Neural cell (in vitro differentiated cells): ENCODE data around the gene LRRC27. TPM values are rescaled to one million over a fixed set of nuclear protein-coding genes. Genes with fewer than 3 reads are reported as not detected.

Source experiments
- H2AFZ ChIP-seq: fragments of 200-600, 300-800 bp; sonication (generic), shearing (Covaris generic); 2 replicates; pipeline ENCODE4 v1.6.0; 2014; ENCODE audit warnings: low read depth, mild to moderate bottlenecking, antibody characterized with exemption, low read length, moderate library complexity
- H3F3A ChIP-seq: fragments of 200-600 bp; shearing (Covaris generic); 2 replicates; pipeline ENCODE4 v1.6.1; 2016; ENCODE audit warnings: mild to moderate bottlenecking, moderate library complexity, mixed read lengths, antibody characterized with exemption, low read length; ENCODE audit not compliant: insufficient read depth, poor library complexity, severe bottlenecking
- H3K27ac ChIP-seq: fragments of 200-600, 300-800 bp; sonication (generic), shearing (Covaris generic); 2 replicates; pipeline ENCODE4 v1.5.1; 2014; ENCODE audit warnings: mild to moderate bottlenecking, low read length, moderate library complexity
- H3K27me3 ChIP-seq: fragments of 300-800, 200-600 bp; sonication (generic), shearing (Covaris generic); 2 replicates; pipeline ENCODE4 v1.6.0; 2014; ENCODE audit warnings: mild to moderate bottlenecking, low read depth, low read length, moderate library complexity; ENCODE audit not compliant: insufficient read depth
- H3K36me3 ChIP-seq: fragments of 300-800, 200-600 bp; sonication (generic), shearing (Covaris generic); 2 replicates; pipeline ENCODE4 v1.5.1; 2014; ENCODE audit warnings: mild to moderate bottlenecking, antibody characterized with exemption, low read length, moderate library complexity; ENCODE audit not compliant: insufficient read depth
- H3K4me2 ChIP-seq: fragments of 300-800, 200-600 bp; sonication (generic), shearing (Covaris generic); 2 replicates; pipeline ENCODE4 v1.6.0; 2014; ENCODE audit warnings: mild to moderate bottlenecking, low read length
- H3K4me3 ChIP-seq: fragments of 300-800, 200-600 bp; sonication (generic), shearing (Covaris generic); 2 replicates; pipeline ENCODE4 v1.5.1; 2014; ENCODE audit warnings: mild to moderate bottlenecking, low read length, moderate library complexity
- H3K79me2 ChIP-seq: fragments of 200-600 bp; shearing (Covaris generic); replicated peaks from 2 replicates; pipeline ENCODE4 v1.6.0; 2014; ENCODE audit warnings: mild to moderate bottlenecking, low read length, moderate library complexity; ENCODE audit not compliant: insufficient read depth
- H3K9ac ChIP-seq: fragments of 300-800, 200-600 bp; sonication (generic), shearing (Covaris generic); 2 replicates; pipeline ENCODE4 v1.6.1; 2016; ENCODE audit warnings: mild to moderate bottlenecking, low read length, mixed read lengths
- H3K9me2 ChIP-seq: fragments of 200-600 bp; shearing (Covaris generic); 2 replicates; pipeline ENCODE4 v1.6.1; 2016; ENCODE audit warnings: mild to moderate bottlenecking, low read length, mixed read lengths; ENCODE audit not compliant: insufficient read depth
- H3K9me3 ChIP-seq: fragments of 200-600, 300-800 bp; sonication (generic), shearing (Covaris generic); 2 replicates; pipeline ENCODE4 v1.6.1; 2016; ENCODE audit warnings: mild to moderate bottlenecking, mixed run types, low read length, moderate library complexity, mixed read lengths
- H4K20me1 ChIP-seq: fragments of 200-600 bp; shearing (Covaris generic); 2 replicates; pipeline ENCODE4 v1.6.1; 2016; ENCODE audit warnings: mild to moderate bottlenecking, mixed run types; ENCODE audit not compliant: insufficient read depth
- EP300 ChIP-seq: fragments of 450-650 bp; conservative IDR thresholded peaks from 2 replicates; pipeline ENCODE4 v1.6.1; 2014; ENCODE audit warnings: antibody characterized with exemption, mild to moderate bottlenecking, moderate library complexity; ENCODE audit not compliant: poor library complexity, severe bottlenecking
- EZH2 ChIP-seq: fragments of 200-600, 300-800 bp; shearing (Covaris generic), sonication (generic); IDR thresholded peaks from 2 replicates; pipeline ENCODE4 v1.6.1; 2014; ENCODE audit warnings: antibody characterized with exemption, low read length, borderline replicate concordance, mild to moderate bottlenecking; ENCODE audit not compliant: insufficient read depth, poor library complexity, severe bottlenecking
- MXI1 ChIP-seq: fragments of 450-650 bp; conservative IDR thresholded peaks from 2 replicates; pipeline ENCODE4 v1.6.1; 2014; ENCODE audit warnings: antibody characterized with exemption, mild to moderate bottlenecking; ENCODE audit not compliant: poor library complexity, severe bottlenecking
- POLR2AphosphoS5 ChIP-seq: IDR thresholded peaks from 2 replicates; pipeline ENCODE4 v1.6.1; 2012
- RAD21 ChIP-seq: fragments of 450-650 bp; conservative IDR thresholded peaks from 2 replicates; pipeline ENCODE4 v1.6.1; 2014; ENCODE audit warnings: antibody characterized with exemption, mild to moderate bottlenecking, moderate library complexity
- REST ChIP-seq: IDR thresholded peaks from 2 replicates; pipeline ENCODE4 v1.6.1; 2012; ENCODE audit warnings: borderline replicate concordance
- SMC3 ChIP-seq: fragments of 450-650 bp; conservative IDR thresholded peaks from 2 replicates; pipeline ENCODE4 v1.6.1; 2014; ENCODE audit warnings: antibody characterized with exemption, mild to moderate bottlenecking, moderate library complexity; ENCODE audit not compliant: poor library complexity
- TAF1 ChIP-seq: IDR thresholded peaks from 2 replicates; pipeline ENCODE4 v1.6.1; 2012; ENCODE audit warnings: low read depth
- polyA plus RNA-seq: library from polyadenylated mRNA; depleted of rRNA; stranded (reverse); fragments of >200 nt; gene quantifications from 2 replicates; pipeline ENCODE4 v1.2.3, GENCODE V29; 2014
- TF ChIP-seq, protein P1 (sequence below): fragments of 450-650 bp; IDR thresholded peaks from 2 replicates; pipeline ENCODE4 v1.5.1; 2014; ENCODE audit warnings: antibody characterized with exemption, mild to moderate bottlenecking, moderate library complexity; ENCODE audit not compliant: poor library complexity, severe bottlenecking

The LRRC27 gene
- polyA plus RNA-seq, 1 donor from 2014 or later: 26.7 TPM

- Histone ChIP-seq H4K20me1 (no peaks in the 10 kb centered on the region), H3F3A (no peaks in the 10 kb centered on the region), H3K9ac (no peak overlapping the region), H3K27me3 (no peaks in the 10 kb centered on the region), H3K9me2 (no peaks in the 10 kb centered on the region), H3K27ac (no peak overlapping the region), H3K9me3 (no peaks in the 10 kb centered on the region), H3K4me3 (no peak overlapping the region), H3K79me2 (no peaks in the 10 kb centered on the region), H2AFZ (no peak overlapping the region), H3K36me3 (no peaks in the 10 kb centered on the region), H3K4me2 (no peak overlapping the region)
- TF ChIP-seq MXI1 (no peak), TAF1 (no peak), POLR2AphosphoS5 (no peak), REST (no peak), EZH2 (no peak), SMC3 (no peak), RAD21 (no peak), EP300 (no peak)
- TF ChIP-seq, protein P1, sequence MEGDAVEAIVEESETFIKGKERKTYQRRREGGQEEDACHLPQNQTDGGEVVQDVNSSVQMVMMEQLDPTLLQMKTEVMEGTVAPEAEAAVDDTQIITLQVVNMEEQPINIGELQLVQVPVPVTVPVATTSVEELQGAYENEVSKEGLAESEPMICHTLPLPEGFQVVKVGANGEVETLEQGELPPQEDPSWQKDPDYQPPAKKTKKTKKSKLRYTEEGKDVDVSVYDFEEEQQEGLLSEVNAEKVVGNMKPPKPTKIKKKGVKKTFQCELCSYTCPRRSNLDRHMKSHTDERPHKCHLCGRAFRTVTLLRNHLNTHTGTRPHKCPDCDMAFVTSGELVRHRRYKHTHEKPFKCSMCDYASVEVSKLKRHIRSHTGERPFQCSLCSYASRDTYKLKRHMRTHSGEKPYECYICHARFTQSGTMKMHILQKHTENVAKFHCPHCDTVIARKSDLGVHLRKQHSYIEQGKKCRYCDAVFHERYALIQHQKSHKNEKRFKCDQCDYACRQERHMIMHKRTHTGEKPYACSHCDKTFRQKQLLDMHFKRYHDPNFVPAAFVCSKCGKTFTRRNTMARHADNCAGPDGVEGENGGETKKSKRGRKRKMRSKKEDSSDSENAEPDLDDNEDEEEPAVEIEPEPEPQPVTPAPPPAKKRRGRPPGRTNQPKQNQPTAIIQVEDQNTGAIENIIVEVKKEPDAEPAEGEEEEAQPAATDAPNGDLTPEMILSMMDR: no peak
These were observed 86.8 kb downstream of the LRRC27 start for GRCh38 chr10:132418527-132419416.

DNA sequence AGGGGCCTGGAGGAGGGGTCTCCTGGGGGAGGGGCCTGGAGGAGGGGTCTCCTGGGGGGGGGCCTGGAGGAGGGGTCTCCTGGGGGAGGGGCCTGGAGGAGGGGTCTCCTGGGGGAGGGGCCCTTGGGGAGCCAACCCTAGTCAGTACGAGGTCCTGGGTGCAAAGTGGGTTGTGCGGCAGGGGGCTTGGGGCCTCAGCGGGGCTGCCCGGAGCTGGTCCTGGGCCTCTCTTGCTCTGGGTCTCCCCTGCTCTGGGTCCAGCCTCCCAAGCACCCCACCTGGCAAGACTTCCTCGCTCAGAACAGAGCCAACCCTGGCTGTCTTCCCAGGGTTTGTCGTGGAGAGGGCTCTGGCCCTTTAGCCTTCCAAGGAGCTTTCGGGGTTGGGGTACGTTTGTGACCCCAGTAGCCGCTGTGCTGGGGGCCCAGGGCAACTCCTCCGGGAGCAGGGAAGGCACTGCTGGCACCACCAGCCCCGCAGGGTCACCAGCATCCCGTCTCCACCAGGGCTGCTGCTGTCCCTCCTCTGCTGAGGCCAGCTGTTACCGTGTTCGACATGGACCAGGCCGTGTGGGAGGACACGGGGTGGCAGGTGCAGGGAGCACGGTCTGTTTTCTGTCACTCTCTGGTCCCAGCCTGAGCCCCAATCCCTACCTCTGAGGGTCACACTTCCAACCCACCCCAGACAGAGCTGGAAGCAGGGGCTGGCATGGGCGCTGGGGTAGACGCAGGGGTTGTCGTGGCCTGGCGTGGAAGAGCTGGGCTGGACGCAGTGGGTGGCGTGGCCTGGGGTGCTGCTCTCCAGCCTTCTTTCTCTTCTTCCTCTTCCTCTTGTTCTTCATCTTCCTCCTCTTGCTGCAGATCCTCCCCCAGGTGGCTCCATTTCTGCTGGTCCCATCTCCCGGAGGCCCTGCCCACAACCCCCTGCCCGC lies 87.8 kb downstream of the LRRC27 start:
- Histone ChIP-seq H3K79me2 (no peaks in the 10 kb centered on the region), H2AFZ (no peak overlapping the region), H3K4me2 (no peak overlapping the region), H3K9ac (no peak overlapping the region), H3K36me3 (no peaks in the 10 kb centered on the region), H3F3A (no peaks in the 10 kb centered on the region), H4K20me1 (no peaks in the 10 kb centered on the region), H3K9me2 (no peaks in the 10 kb centered on the region), H3K27ac (no peak overlapping the region), H3K9me3 (no peaks in the 10 kb centered on the region), H3K4me3 (no peak overlapping the region), H3K27me3 (no peaks in the 10 kb centered on the region)
- TF ChIP-seq SMC3 (no peak), RAD21 (no peak), EZH2 (no peak), EP300 (no peak), MXI1 (no peak), REST (no peak), TAF1 (no peak), POLR2AphosphoS5 (no peak)
- TF ChIP-seq, protein P1: no peak
